Putamen (tissue), 1 donor: ENCODE data around the gene GIPC1.
A peak's percentile ranks its signal among the peaks of the same experiment; 100 is the strongest.

Experiments used
- DNase-seq: peaks from one replicate; pipeline ENCODE4 v3.0.0-alpha.2; 2016; ENCODE audit warnings: low spot score

GIPC1 gene

GRCh38 chr19:14434543-14435319 lies 61.2 kb downstream of the GIPC1 start:
- no peak for DNase-seq

DNA sequence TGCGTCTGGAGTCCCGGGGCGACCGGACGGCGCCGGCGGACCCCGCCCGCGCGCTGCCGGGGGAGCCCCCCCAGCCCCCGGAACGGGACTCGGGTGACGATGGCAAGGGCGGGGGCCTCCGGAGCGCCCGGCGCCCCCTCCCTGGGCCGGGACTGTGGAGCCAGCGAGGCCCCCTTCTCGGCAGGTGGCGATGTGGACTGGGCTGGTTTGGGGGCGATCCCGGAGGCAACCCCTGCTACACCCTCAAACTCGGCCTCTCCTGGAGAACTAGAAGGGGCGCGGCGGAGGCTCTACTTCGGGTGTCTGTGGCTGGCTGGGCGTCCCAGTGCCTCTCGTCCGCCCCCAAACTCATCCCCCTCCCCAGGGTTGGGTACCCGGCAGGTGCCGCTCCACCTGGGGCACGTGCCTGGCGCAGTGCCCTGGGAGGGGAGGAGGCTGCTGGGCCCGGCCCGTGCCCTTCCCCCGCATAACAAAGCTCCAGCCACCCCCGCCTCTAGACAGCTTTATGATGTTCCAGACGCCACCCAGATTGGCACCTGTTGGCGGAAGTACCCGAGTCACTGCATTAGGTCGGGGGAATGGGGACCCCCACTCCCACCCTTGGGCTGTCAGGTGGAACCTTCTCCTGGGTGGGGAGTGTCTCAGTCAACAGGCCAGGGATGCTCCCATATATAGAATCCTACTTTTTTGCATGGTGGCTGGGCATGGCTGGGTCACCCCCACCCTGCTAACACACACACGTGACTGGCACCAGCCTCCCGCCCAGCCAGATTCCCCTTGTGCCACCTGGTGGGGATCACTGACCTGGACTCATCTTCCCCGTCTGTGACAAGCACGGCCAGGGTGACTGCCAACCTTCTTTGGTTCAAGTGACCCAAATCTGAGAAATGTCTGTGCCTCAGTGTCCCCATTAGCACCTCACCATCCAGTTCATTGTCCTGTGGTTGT lies 62.1 kb downstream of the GIPC1 start:
- no peak for DNase-seq

- peak; percentile 52 for DNase-seq
These were observed 63.0 kb downstream of the GIPC1 start, which contains the start of gene PKN1 for GRCh38 chr19:14432791-14433553. TSS of gene PKN1 (plus strand) at chr19:14433306. CDS start at chr19:14433522, 216 bp downstream.

DNA sequence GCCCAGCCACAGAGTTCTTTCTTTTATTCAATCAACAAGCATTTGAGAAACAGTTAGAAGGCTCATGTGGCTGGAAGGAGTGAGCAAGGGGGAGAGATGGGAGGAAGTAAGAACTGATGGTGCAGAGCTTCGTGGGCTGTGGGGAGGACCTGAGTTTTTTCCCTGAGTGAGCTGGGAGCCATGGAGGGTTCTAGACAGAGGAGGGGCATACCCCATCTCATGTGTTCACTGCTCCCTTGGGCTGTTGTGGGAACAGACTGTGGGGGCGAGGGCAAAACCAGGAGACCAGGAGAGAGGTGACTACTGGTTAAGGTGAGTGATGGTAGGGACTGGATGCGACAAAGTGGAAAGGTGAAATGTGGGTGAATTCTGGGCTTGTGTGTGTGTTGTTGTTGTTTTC lies 65.2 kb downstream of the GIPC1 start:
- no peak for DNase-seq

DNA sequence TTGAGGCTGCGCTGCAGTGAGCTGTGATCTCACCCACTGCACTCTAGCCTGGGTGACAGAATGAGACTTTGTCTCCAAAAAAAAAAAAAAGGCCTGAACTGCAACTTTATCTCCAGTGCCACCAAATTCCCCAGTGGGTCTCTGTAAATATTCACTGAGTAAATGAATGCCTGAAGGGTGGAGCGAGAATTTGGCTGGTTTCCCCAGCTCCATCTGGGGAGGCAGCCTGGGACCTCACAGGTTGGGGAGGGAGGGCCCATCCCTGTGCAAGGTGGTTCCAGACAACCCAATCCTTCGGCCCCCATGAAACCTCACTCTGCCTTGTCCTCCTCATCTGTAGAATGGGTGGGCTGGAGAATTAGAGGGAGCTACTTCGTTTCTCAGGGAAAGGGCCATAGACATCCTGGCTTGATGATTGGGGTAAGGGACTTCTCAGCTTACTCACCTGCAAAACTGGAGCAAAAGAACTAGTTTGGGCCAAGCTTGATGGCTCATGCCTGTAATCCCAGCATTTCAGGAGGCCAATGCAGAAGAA lies 67.0 kb downstream of the GIPC1 start:
- no peak for DNase-seq
